IMR-90 (cell line): ENCODE data around the gene FAU. TPM values are rescaled to one million over a fixed set of nuclear protein-coding genes. Genes with fewer than 3 reads are reported as not detected.

Experiments
- ATAC-seq: fragments of 200-7000 bp; cut with Tn5 transposase; 2 replicates; pipeline ENCODE4 v1.9.1; 2020; ENCODE audit warnings: low read depth, mild to moderate bottlenecking, moderate library complexity
- BruUV-seq: library from RNA; stranded (reverse); fragments of 400-500 nt; replicated peaks from 2 replicates; lab custom pipeline; 2021; lab: Mats Ljungman, UMichigan
- CTCF ChIA-PET: fragments of 300-600 bp; formaldehyde crosslinking; extraction: SDS; loops from one replicate; lab custom pipeline; 2021; ENCODE audit warnings: antibody characterized with exemption; lab: Yijun Ruan, JAX
- POLR2A ChIA-PET: fragments of 300-600 bp; sonication (Branson Sonifier 250); formaldehyde crosslinking; loops from one replicate; lab custom pipeline; 2022; ENCODE audit warnings: antibody characterized with exemption; ENCODE audit not compliant: unreplicated experiment; lab: Charles Lee
- DNase-seq: peaks from one replicate; pipeline ENCODE4 v3.0.0; 2013
- H2AFZ ChIP-seq: replicated peaks from 2 replicates; pipeline ENCODE3; 2013; ENCODE audit warnings: low read length, mild to moderate bottlenecking; ENCODE audit not compliant: poor library complexity
- H2AK5ac ChIP-seq: 2 replicates; pipeline ENCODE4 v1.6.1; 2013; ENCODE audit warnings: low read depth, low read length, inconsistent platforms
- H2AK9ac ChIP-seq: replicated peaks from 2 replicates; pipeline ENCODE3; 2013; ENCODE audit warnings: mild to moderate bottlenecking, low read depth, low read length, moderate library complexity; ENCODE audit not compliant: poor library complexity
- H2BK120ac ChIP-seq: 2 replicates; pipeline ENCODE4 v1.6.1; 2013; ENCODE audit warnings: low read depth, low read length, inconsistent platforms
- H2BK15ac ChIP-seq: 3 replicates; pipeline ENCODE4 v1.6.1; 2013; ENCODE audit warnings: low read depth, low read length, inconsistent platforms
- H2BK20ac ChIP-seq: 2 replicates; pipeline ENCODE4 v1.6.1; 2013; ENCODE audit warnings: low read depth, mild to moderate bottlenecking, inconsistent platforms, low read length, moderate library complexity
- H2BK5ac ChIP-seq: 2 replicates; pipeline ENCODE4 v1.6.1; 2013; ENCODE audit warnings: mild to moderate bottlenecking, low read depth, low read length, inconsistent platforms; ENCODE audit not compliant: poor library complexity, severe bottlenecking
- H3K14ac ChIP-seq: replicated peaks from 2 replicates; pipeline ENCODE4 v1.6.1; 2013; ENCODE audit warnings: low read depth, low read length, inconsistent platforms
- H3K18ac ChIP-seq: 2 replicates; pipeline ENCODE4 v1.6.1; 2013; ENCODE audit warnings: low read depth, low read length, control low read depth
- H3K23ac ChIP-seq: 2 replicates; pipeline ENCODE4 v1.6.1; 2013; ENCODE audit warnings: low read depth, low read length, inconsistent platforms
- H3K27ac ChIP-seq: 2 replicates; pipeline ENCODE4 v1.5.1; 2013; ENCODE audit warnings: mild to moderate bottlenecking, control low read depth, low read length; ENCODE audit not compliant: insufficient read depth
- H3K27me3 ChIP-seq: 2 replicates; pipeline ENCODE4 v1.6.1; 2013; ENCODE audit warnings: low read length; ENCODE audit not compliant: control insufficient read depth, insufficient read depth
- H3K36me3 ChIP-seq: 2 replicates; pipeline ENCODE4 v1.6.1; 2013; ENCODE audit warnings: low read length, mixed read lengths; ENCODE audit not compliant: control insufficient read depth, insufficient read depth
- H3K4ac ChIP-seq: 2 replicates; pipeline ENCODE4 v1.6.1; 2013; ENCODE audit warnings: low read depth, low read length, inconsistent platforms
- H3K4me1 ChIP-seq: 2 replicates; pipeline ENCODE4 v1.6.1; 2013; ENCODE audit warnings: low read length, mixed read lengths; ENCODE audit not compliant: control insufficient read depth, insufficient read depth
- H3K4me2 ChIP-seq: 2 replicates; pipeline ENCODE4 v1.6.1; 2013; ENCODE audit warnings: low read depth, mild to moderate bottlenecking, control low read depth, low read length, moderate library complexity
- H3K4me3 ChIP-seq: 2 replicates; pipeline ENCODE4 v1.5.1; 2013; ENCODE audit warnings: low read depth, mild to moderate bottlenecking, control low read depth, low read length, moderate library complexity; ENCODE audit not compliant: insufficient read depth
- H3K56ac ChIP-seq: 2 replicates; pipeline ENCODE4 v1.6.1; 2013; ENCODE audit warnings: low read length, inconsistent platforms; ENCODE audit not compliant: insufficient read depth; ENCODE audit errors: extremely low read depth
- H3K79me1 ChIP-seq, 2 experiments: 2 replicates each; pipeline ENCODE4 v1.6.1; 2013; ENCODE audit warnings: low read length in 2 of 2, inconsistent platforms in 1 of 2, low read depth in 1 of 2
- H3K9ac ChIP-seq: 2 replicates; pipeline ENCODE4 v1.6.1; 2013; ENCODE audit warnings: low read depth, low read length, control low read depth
- H3K9me1 ChIP-seq: 2 replicates; pipeline ENCODE4 v1.6.1; 2013; ENCODE audit warnings: low read length, inconsistent platforms; ENCODE audit not compliant: insufficient read depth
- H3K9me3 ChIP-seq: 2 replicates; pipeline ENCODE4 v1.6.1; 2013; ENCODE audit warnings: low read length; ENCODE audit not compliant: control insufficient read depth, insufficient read depth
- H4K20me1 ChIP-seq: 2 replicates; pipeline ENCODE4 v1.6.1; 2013; ENCODE audit warnings: low read length, inconsistent platforms; ENCODE audit not compliant: insufficient read depth
- H4K5ac ChIP-seq: 2 replicates; pipeline ENCODE4 v1.6.1; 2013; ENCODE audit warnings: mild to moderate bottlenecking, low read depth, low read length, control low read depth
- H4K8ac ChIP-seq, 2 experiments: 2 replicates each; pipeline ENCODE4 v1.6.1; 2013; ENCODE audit warnings: low read depth in 2 of 2, low read length in 2 of 2, control low read depth in 1 of 2, inconsistent platforms in 1 of 2
- H4K91ac ChIP-seq: 2 replicates; pipeline ENCODE4 v1.6.1; 2013; ENCODE audit warnings: low read depth, low read length, inconsistent platforms; ENCODE audit not compliant: insufficient read depth
- BHLHE40 ChIP-seq: fragments of 150-350 bp; IDR thresholded peaks from 2 replicates; pipeline ENCODE4 v1.6.1; 2016; ENCODE audit warnings: mild to moderate bottlenecking, low read depth, low read length
- CEBPB ChIP-seq: IDR thresholded peaks from 2 replicates; pipeline ENCODE4 v1.6.1; 2012; ENCODE audit warnings: low read depth, low read length, improper control_type of control experiment
- CHD1 ChIP-seq: IDR thresholded peaks from 2 replicates; pipeline ENCODE4 v1.6.1; 2012; ENCODE audit warnings: low read depth, low read length, improper control_type of control experiment
- CTCF ChIP-seq: conservative IDR thresholded peaks from 2 replicates; pipeline ENCODE4 v1.5.1; 2012; ENCODE audit warnings: mild to moderate bottlenecking, low read depth, low read length, improper control_type of control experiment
- ELK1 ChIP-seq: fragments of 150-350 bp; IDR thresholded peaks from 2 replicates; pipeline ENCODE4 v1.6.1; 2016; ENCODE audit warnings: low read depth, mild to moderate bottlenecking, low read length, moderate library complexity, borderline replicate concordance
- FOS ChIP-seq: fragments of 150-350 bp; IDR thresholded peaks from 2 replicates; pipeline ENCODE4 v1.6.1; 2016; ENCODE audit warnings: low read depth, low read length
- MAFK ChIP-seq: IDR thresholded peaks from 2 replicates; pipeline ENCODE4 v1.6.1; 2012; ENCODE audit warnings: low read depth, low read length, improper control_type of control experiment
- MAZ ChIP-seq: IDR thresholded peaks from 2 replicates; pipeline ENCODE4 v1.6.1; 2012; ENCODE audit warnings: low read depth, mild to moderate bottlenecking, low read length, improper control_type of control experiment, moderate library complexity, borderline replicate concordance
- MXI1 ChIP-seq: IDR thresholded peaks from 2 replicates; pipeline ENCODE4 v1.6.1; 2012; ENCODE audit warnings: low read depth, mild to moderate bottlenecking, low read length, moderate library complexity, borderline replicate concordance
- NFE2L2 ChIP-seq: fragments of 150-350 bp; IDR thresholded peaks from 2 replicates; pipeline ENCODE4 v1.6.1; 2016; ENCODE audit warnings: low read depth, mild to moderate bottlenecking, low read length
- POLR2A ChIP-seq: IDR thresholded peaks from 2 replicates; pipeline ENCODE4 v1.6.1; 2012; ENCODE audit warnings: mild to moderate bottlenecking, low read depth, low read length
- RAD21 ChIP-seq: IDR thresholded peaks from 2 replicates; pipeline ENCODE4 v1.6.1; 2012; ENCODE audit warnings: low read length, improper control_type of control experiment
- RCOR1 ChIP-seq: IDR thresholded peaks from 2 replicates; pipeline ENCODE4 v1.6.1; 2012; ENCODE audit warnings: mild to moderate bottlenecking, low read length, improper control_type of control experiment; ENCODE audit not compliant: insufficient replicate concordance
- RFX5 ChIP-seq: IDR thresholded peaks from 2 replicates; pipeline ENCODE4 v1.8.0; 2012; ENCODE audit warnings: low read depth, mild to moderate bottlenecking, low read length, moderate library complexity
- SMC3 ChIP-seq: fragments of 150-350 bp; IDR thresholded peaks from 2 replicates; pipeline ENCODE4 v1.6.1; 2016; ENCODE audit warnings: low read depth, mild to moderate bottlenecking, antibody characterized with exemption, low read length, moderate library complexity
- USF2 ChIP-seq: fragments of 150-350 bp; IDR thresholded peaks from 2 replicates; pipeline ENCODE4 v1.6.1; 2017; ENCODE audit warnings: mild to moderate bottlenecking, antibody characterized with exemption, low read length, low read depth
- WGBS, 2 experiments: methylation state at CpG; one replicate each; pipeline versions ENCODE4 v1.1.5 to v1.1.7; 2013; ENCODE audit warnings: missing lambda C conversion rate in 2 of 2; ENCODE audit not compliant: insufficient read length in 1 of 2; ENCODE audit errors: extremely low coverage in 2 of 2; 5-methylcytosine and 5-hydroxymethylcytosine counted together
- dilution Hi-C: fragments of 300-500 bp; cut with HindIII; formaldehyde crosslinking; loops from one replicate; pipeline ENCODE4 v1.14.3; 2018; ENCODE audit warnings: low sequenced_read_pairs; ENCODE audit not compliant: unreplicated experiment
- in situ Hi-C: fragments of 300-500 bp; cut with MboI; formaldehyde crosslinking; loops from 3 replicates; pipeline ENCODE4 v1.14.3; 2019; ENCODE audit warnings: low sequenced_read_pairs, inconsistent platforms, mixed read lengths
- intact Hi-C: fragments of 100-400 bp; cut with micrococcal nuclease; formaldehyde crosslinking; loops from 2 replicates; pipeline ENCODE4 v1.10.0; 2022
- polyA plus RNA-seq, 3 experiments: library from polyadenylated mRNA; depleted of rRNA; stranded (reverse); fragments of >200 nt; gene quantifications; 2 replicates each; pipeline ENCODE4 v1.2.3, GENCODE V29; 2012; ENCODE audit warnings: low replicate concordance in 1 of 3
- total RNA-seq: library from RNA; depleted of rRNA; stranded (reverse); fragments of >200 nt; gene quantifications from 2 replicates; pipeline ENCODE4 v1.2.3, GENCODE V29; 2012

Gene FAU
- total and polyA plus RNA-seq, 2 of the 4 experiments (the other 2 are of a cell fraction): 189 to 652 TPM

GRCh38 chr11:65131417-65131776, 9.5 kb upstream of the FAU start:
- no peak overlapping the region for H3K18ac ChIP-seq
- WGBS, 2 experiments: no CpG with 5 or more reads among the region's 3 CpGs
- H3K27ac ChIP-seq: no peak overlapping the region
- no peak overlapping the region for H3K4me3 ChIP-seq
- ATAC-seq (no peak), DNase-seq (no peak)
- H4K91ac ChIP-seq: no peak overlapping the region
- H3K79me1 ChIP-seq: peaks cover 24 to 55% of the 10 kb centered on the region in 2 experiments
- no TSS peak for BruUV-seq
- H3K9me3 ChIP-seq: no peaks in the 10 kb centered on the region
- peaks cover 61% of the 10 kb centered on the region for H3K36me3 ChIP-seq
- H3K9me1 ChIP-seq: peaks cover 17% of the 10 kb centered on the region
- no peak overlapping the region for H3K4ac ChIP-seq
- in situ Hi-C loops: no loop called here
- ChIA-PET POLR2A (interaction anchor here (1.0 kb wide), 1 partner anchor 10 kb away, joined by 3 read pairs; the partner anchor contains the start of genes FAU and MRPL49), CTCF (no interaction called here)
- no peak overlapping the region for H2BK120ac ChIP-seq
- no peak overlapping the region for H4K8ac ChIP-seq
- no peak overlapping the region for H2AK5ac ChIP-seq
- intact Hi-C loops: no loop called here
- H3K9ac ChIP-seq: no peak overlapping the region
- H3K56ac ChIP-seq: no peak overlapping the region
- TF ChIP-seq RFX5: no peak
- no peak for TF ChIP-seq ELK1
- no peak for TF ChIP-seq RCOR1
- no peak for TF ChIP-seq CEBPB
- TF ChIP-seq POLR2A: no peak
- no peak for TF ChIP-seq SMC3
- TF ChIP-seq CHD1: no peak
- TF ChIP-seq MAZ: no peak
- TF ChIP-seq MXI1: no peak
- TF ChIP-seq NFE2L2: no peak
- no peak for TF ChIP-seq CTCF
- TF ChIP-seq FOS: no peak
- no peak for TF ChIP-seq RAD21
- TF ChIP-seq BHLHE40: no peak
- TF ChIP-seq MAFK: no peak
- TF ChIP-seq USF2: no peak
- H3K14ac ChIP-seq: no peak overlapping the region
- no peak overlapping the region for H2AFZ ChIP-seq
- H2BK15ac ChIP-seq: no peak overlapping the region
- no peak overlapping the region for H2BK5ac ChIP-seq
- peaks cover 6% of the 10 kb centered on the region; the same call in 1 of the 2 replicates for H3K4me1 ChIP-seq
- H3K23ac ChIP-seq: no peak overlapping the region
- H2AK9ac ChIP-seq: no peak overlapping the region
- no peak overlapping the region for H3K4me2 ChIP-seq
- H3K27me3 ChIP-seq: no peaks in the 10 kb centered on the region
- no peak overlapping the region for H4K5ac ChIP-seq
- H2BK20ac ChIP-seq: no peak overlapping the region
- H4K20me1 ChIP-seq: peaks cover 37% of the 10 kb centered on the region
- dilution Hi-C loops: no loop called here
